Measurements from ENCODE around the gene NLRP3.
"Not testable (repeated sequence)": the region's sequence is repeated elsewhere in the genome, so short reads cannot be mapped to it uniquely, and the experiment has no call there.

NLRP3 gene

GRCh38 chr1:247474367-247474766 is 58.4 kb downstream of the NLRP3 start:
- no peak for DNase-seq

GRCh38 chr1:247475793-247476192 is 59.8 kb downstream of the NLRP3 start:
- DNase-seq: no peak

GRCh38 chr1:247476328-247477058 is 60.5 kb downstream of the NLRP3 start:
- DNase-seq: not testable (repeated sequence)

GRCh38 chr1:247482747-247483146 is 66.8 kb downstream of the NLRP3 start:
- no peak for DNase-seq

- DNase-seq: no peak
These were observed 71.1 kb downstream of the NLRP3 start for GRCh38 chr1:247487057-247487456.

- no peak for DNase-seq
These were observed 75.4 kb downstream of the NLRP3 start for GRCh38 chr1:247491328-247491727.

GRCh38 chr1:247493106-247493505 is 77.1 kb downstream of the NLRP3 start:
- DNase-seq: no peak

GRCh38 chr1:247494767-247495166 is 78.8 kb downstream of the NLRP3 start:
- DNase-seq: no peak

- no peak for DNase-seq
These were observed 80.8 kb downstream of the NLRP3 start for GRCh38 chr1:247496581-247497285.

All from right forelimb (tissue), 1 donor.